HepG2 (cell line): ENCODE measurements around the gene RGS19. TPM values are rescaled to one million over a fixed set of nuclear protein-coding genes. Genes with fewer than 3 reads are reported as not detected.

Source experiments
- ARHGAP35 ChIP-seq: sonication (generic); formaldehyde crosslinking; IDR thresholded peaks from 2 replicates; pipeline ENCODE4 v1.9.0; 2022; ENCODE audit warnings: mild to moderate bottlenecking, inconsistent platforms, moderate library complexity, missing genetic modification reagents, borderline replicate concordance
- BHLHE40 ChIP-seq: IDR thresholded peaks from 2 replicates; pipeline ENCODE4 v1.6.1; 2011; ENCODE audit warnings: low read length, improper control_type of control experiment
- CENPT ChIP-seq: sonication (generic); formaldehyde crosslinking; IDR thresholded peaks from 2 replicates; pipeline ENCODE4 v1.8.0; 2022; ENCODE audit warnings: low read depth, mild to moderate bottlenecking, moderate library complexity, missing genetic modification reagents
- EP300 ChIP-seq, 3 experiments: sonication (generic) in 1 of 3; formaldehyde crosslinking in 1 of 3; IDR thresholded peaks; 2 replicates each; pipeline versions ENCODE4 v1.5.1 to v1.6.1; 2011 to 2020; ENCODE audit warnings: low read depth in 2 of 3, low read length in 2 of 3, borderline replicate concordance in 1 of 3, improper control_type of control experiment in 1 of 3, mild to moderate bottlenecking in 1 of 3, missing genetic modification reagents in 1 of 3, moderate library complexity in 1 of 3
- ERF ChIP-seq: IDR thresholded peaks from 2 replicates; pipeline ENCODE4 v1.6.1; 2018; ENCODE audit warnings: missing biosample characterization, missing genetic modification reagents
- HES4 ChIP-seq: sonication (generic); formaldehyde crosslinking; IDR thresholded peaks from 2 replicates; pipeline ENCODE4 v1.9.0; 2021; ENCODE audit warnings: mild to moderate bottlenecking, missing genetic modification reagents, borderline replicate concordance
- HOXA5 ChIP-seq: sonication (generic); formaldehyde crosslinking; IDR thresholded peaks from 2 replicates; pipeline ENCODE4 v1.4.0; 2020; ENCODE audit warnings: missing genetic modification reagents
- JUN ChIP-seq: sonication (generic); formaldehyde crosslinking; IDR thresholded peaks from 2 replicates; pipeline ENCODE4 v1.4.0; 2020; ENCODE audit warnings: mild to moderate bottlenecking, missing genetic modification reagents
- KAT8 ChIP-seq: IDR thresholded peaks from 2 replicates; pipeline ENCODE4 v1.6.1; 2016; ENCODE audit warnings: missing genetic modification reagents, missing compliant biosample characterization
- KLF13 ChIP-seq: sonication (generic); formaldehyde crosslinking; IDR thresholded peaks from 2 replicates; pipeline ENCODE4 v1.4.0; 2020; ENCODE audit warnings: mild to moderate bottlenecking, missing genetic modification reagents
- MAFK ChIP-seq, 2 experiments: IDR thresholded peaks in 1 of 2; conservative IDR thresholded peaks in 1 of 2; 2 replicates each; pipeline ENCODE4 v1.6.1; 2011; ENCODE audit warnings: improper control_type of control experiment in 2 of 2, low read length in 2 of 2
- NFKB2 ChIP-seq: sonication (generic); formaldehyde crosslinking; IDR thresholded peaks from 2 replicates; pipeline ENCODE4 v1.4.0; 2020; ENCODE audit warnings: missing genetic modification reagents, borderline replicate concordance
- NFKBIZ ChIP-seq: IDR thresholded peaks from 2 replicates; pipeline ENCODE4 v1.6.1; 2018; ENCODE audit warnings: missing genetic modification reagents, missing compliant biosample characterization
- PHF5A ChIP-seq: IDR thresholded peaks from one replicate; pipeline ENCODE4 v1.6.1; 2018; ENCODE audit warnings: low read depth, missing genetic modification reagents; ENCODE audit not compliant: unreplicated experiment
- SMYD3 ChIP-seq: sonication (generic); formaldehyde crosslinking; IDR thresholded peaks from 2 replicates; pipeline ENCODE4 v1.8.1; 2023; ENCODE audit warnings: mild to moderate bottlenecking, missing genetic modification reagents
- TGIF2 ChIP-seq: IDR thresholded peaks from 2 replicates; pipeline ENCODE4 v1.6.1; 2016; ENCODE audit warnings: control low read depth, missing compliant biosample characterization
- ZC3H13 ChIP-seq: sonication (generic); formaldehyde crosslinking; IDR thresholded peaks from 2 replicates; pipeline ENCODE4 v1.8.1; 2023; ENCODE audit warnings: mild to moderate bottlenecking, missing genetic modification reagents, moderate library complexity
- ZFP1 ChIP-seq: IDR thresholded peaks from 2 replicates; pipeline ENCODE4 v1.6.1; 2016
- ZFX ChIP-seq: sonication (generic); formaldehyde crosslinking; IDR thresholded peaks from 2 replicates; pipeline ENCODE4 v1.4.0; 2020; ENCODE audit warnings: mild to moderate bottlenecking, low read depth, missing genetic modification reagents, moderate library complexity
- ZNF292 ChIP-seq: sonication (generic); formaldehyde crosslinking; IDR thresholded peaks from 2 replicates; pipeline ENCODE4 v1.8.1; 2022; ENCODE audit warnings: mild to moderate bottlenecking, low read depth, missing genetic modification reagents, borderline replicate concordance
- ZNF570 ChIP-seq: sonication (generic); formaldehyde crosslinking; IDR thresholded peaks from 2 replicates; pipeline ENCODE4 v1.4.0; 2020; ENCODE audit warnings: mild to moderate bottlenecking, missing genetic modification reagents, borderline replicate concordance
- ZNF629 ChIP-seq: sonication (generic); formaldehyde crosslinking; conservative IDR thresholded peaks from 2 replicates; pipeline ENCODE4 v1.5.0; 2020; ENCODE audit warnings: missing genetic modification reagents
- ZNF776 ChIP-seq: sonication (generic); formaldehyde crosslinking; IDR thresholded peaks from 2 replicates; pipeline ENCODE4 v1.4.0; 2020; ENCODE audit warnings: mild to moderate bottlenecking, missing genetic modification reagents
- ZNF792 ChIP-seq: IDR thresholded peaks from 2 replicates; pipeline ENCODE4 v1.6.1; 2016
- ZSCAN25 ChIP-seq: sonication (generic); formaldehyde crosslinking; IDR thresholded peaks from 2 replicates; pipeline ENCODE4 v1.8.0; 2022; ENCODE audit warnings: mild to moderate bottlenecking, missing genetic modification reagents
- polyA plus RNA-seq, 8 experiments: library from polyadenylated mRNA; depleted of rRNA in 3 of 8; stranded (reverse) in 7 of 8; unstranded in 1 of 8; fragments of >200 nt; fragmentation: Illumina TruSeq in 4 of 8; extraction: Trizol in 4 of 8; gene quantifications; 2 replicates each; pipeline versions ENCODE4 v1.2.1 to v1.2.3, GENCODE V29; 2011 to 2016; ENCODE audit warnings: low read depth in 4 of 8, missing spikeins in 1 of 8, mixed read lengths in 1 of 8; ENCODE audit not compliant: insufficient read depth in 1 of 8
- total RNA-seq, 5 experiments: library from RNA; depleted of rRNA; stranded (reverse); fragments of >200 nt; fragmentation: Illumina TruSeq; extraction: Trizol; gene quantifications; 2 replicates each; pipeline ENCODE4 v1.2.3, GENCODE V29; 2016; ENCODE audit warnings: low read depth in 1 of 5
- TF ChIP-seq, protein P1 (sequence below): sonication (generic); formaldehyde crosslinking; IDR thresholded peaks from 2 replicates; pipeline ENCODE4 v1.4.0; 2020; ENCODE audit warnings: missing genetic modification reagents
- TF ChIP-seq, protein P2 (sequence below): sonication (generic); formaldehyde crosslinking; IDR thresholded peaks from 2 replicates; pipeline ENCODE4 v1.4.0; 2020; ENCODE audit warnings: mild to moderate bottlenecking, missing genetic modification reagents
- TF ChIP-seq, protein P3 (sequence below): IDR thresholded peaks from 2 replicates; pipeline ENCODE4 v1.6.1; 2016; ENCODE audit warnings: mild to moderate bottlenecking, missing biosample characterization, missing genetic modification reagents
- TF ChIP-seq, protein P4 (sequence below): sonication (generic); formaldehyde crosslinking; conservative IDR thresholded peaks from 2 replicates; pipeline ENCODE4 v1.4.0; 2020; ENCODE audit warnings: missing genetic modification reagents
- TF ChIP-seq, protein P5 (sequence below): IDR thresholded peaks from 2 replicates; pipeline ENCODE4 v1.6.1; 2018; ENCODE audit warnings: missing genetic modification reagents, mild to moderate bottlenecking, missing compliant biosample characterization

RGS19 gene
- total and polyA plus RNA-seq, 2 of the 13 experiments (the other 11 are each of a cell fraction or from before 2014, with no cell fraction given): 10.7 to 11.9 TPM

DNA sequence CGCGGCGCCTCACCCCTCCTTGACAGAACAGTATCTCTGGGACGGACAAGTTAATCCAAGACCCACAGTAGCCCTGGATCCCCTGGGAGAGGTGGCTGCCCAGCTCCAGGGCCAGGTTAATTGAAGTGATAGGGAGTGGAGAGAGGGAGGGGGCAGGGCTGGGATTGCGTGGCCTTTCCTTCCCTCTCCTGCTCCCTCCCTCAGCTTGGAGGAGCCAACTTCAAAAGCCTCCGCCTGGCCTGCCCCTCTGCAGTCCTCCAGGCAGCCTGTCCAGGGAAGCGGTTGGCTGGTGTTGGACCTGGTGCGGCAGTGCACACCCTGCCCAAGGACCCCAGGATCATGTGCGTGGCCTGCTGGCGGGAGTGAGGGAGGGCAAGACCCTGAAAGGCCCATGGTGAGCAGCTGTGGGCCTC lies 43.4 kb downstream of the RGS19 start, which contains the start of gene C20orf204 (continued):
- TF ChIP-seq HES4 (CRISPR knock-in tag) (no peak), KAT8 (CRISPR knock-in tag) (peak; percentile 75; the same call in 1 of the 2 replicates), MAFK (conservative IDR thresholded peaks at IDR 0.05 in 1 of 2, IDR thresholded peaks at IDR 0.05 in 1 of 2; ENCODE audit: low read length in 2 of 2) (no peak), CENPT (peak; percentile 64; the same call in 1 of the 2 replicates), JUN (peak; percentile 61), ZNF776 (no peak; the same call in none of the 2 replicates), ZFX (CRISPR knock-in tag) (peak; percentile 96), ZFP1 (CRISPR knock-in tag) (no peak; the same call in 1 of the 2 replicates), ZNF570 (CRISPR knock-in tag) (no peak; the same call in 1 of the 2 replicates), TGIF2 (CRISPR knock-in tag) (peak; percentile 46; the same call in 1 of the 2 replicates), EP300 (IDR thresholded peaks at IDR 0.05; ENCODE audit: low read depth in 2 of 2, low read length in 2 of 2) (peak; percentile 15 to 48; a peak in 1 of 4 replicates), EP300 (CRISPR knock-in tag; IDR thresholded peaks at IDR 0.05; ENCODE audit: borderline replicate concordance) (peak; percentile 74), ZNF792 (CRISPR knock-in tag) (peak; percentile 88), ARHGAP35 (CRISPR knock-in tag) (no peak; the same call in 1 of the 2 replicates), NFKB2 (CRISPR knock-in tag) (peak; percentile 75; the same call in 1 of the 2 replicates), ZC3H13 (CRISPR knock-in tag) (peak; percentile 100), SMYD3 (no peak), KLF13 (CRISPR knock-in tag) (no peak), ZSCAN25 (CRISPR knock-in tag) (peak; percentile 93), NFKBIZ (CRISPR knock-in tag) (peak; percentile 46; the same call in 1 of the 2 replicates), ERF (peak; percentile 62), ZNF292 (CRISPR knock-in tag) (no peak), ZNF629 (CRISPR knock-in tag) (no peak), PHF5A (peak; percentile 86), BHLHE40 (no peak), HOXA5 (CRISPR knock-in tag) (peak; percentile 88)
- TF ChIP-seq, protein P1, sequence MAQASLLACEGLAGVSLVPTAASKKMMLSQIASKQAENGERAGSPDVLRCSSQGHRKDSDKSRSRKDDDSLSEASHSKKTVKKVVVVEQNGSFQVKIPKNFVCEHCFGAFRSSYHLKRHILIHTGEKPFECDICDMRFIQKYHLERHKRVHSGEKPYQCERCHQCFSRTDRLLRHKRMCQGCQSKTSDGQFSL: no peak; the same call in 1 of the 2 replicates
- TF ChIP-seq, protein P2, sequence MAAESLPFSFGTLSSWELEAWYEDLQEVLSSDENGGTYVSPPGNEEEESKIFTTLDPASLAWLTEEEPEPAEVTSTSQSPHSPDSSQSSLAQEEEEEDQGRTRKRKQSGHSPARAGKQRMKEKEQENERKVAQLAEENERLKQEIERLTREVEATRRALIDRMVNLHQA: no peak
- TF ChIP-seq, protein P3, sequence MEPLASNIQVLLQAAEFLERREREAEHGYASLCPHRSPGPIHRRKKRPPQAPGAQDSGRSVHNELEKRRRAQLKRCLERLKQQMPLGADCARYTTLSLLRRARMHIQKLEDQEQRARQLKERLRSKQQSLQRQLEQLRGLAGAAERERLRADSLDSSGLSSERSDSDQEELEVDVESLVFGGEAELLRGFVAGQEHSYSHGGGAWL: no peak; the same call in 1 of the 2 replicates
- TF ChIP-seq, protein P4, sequence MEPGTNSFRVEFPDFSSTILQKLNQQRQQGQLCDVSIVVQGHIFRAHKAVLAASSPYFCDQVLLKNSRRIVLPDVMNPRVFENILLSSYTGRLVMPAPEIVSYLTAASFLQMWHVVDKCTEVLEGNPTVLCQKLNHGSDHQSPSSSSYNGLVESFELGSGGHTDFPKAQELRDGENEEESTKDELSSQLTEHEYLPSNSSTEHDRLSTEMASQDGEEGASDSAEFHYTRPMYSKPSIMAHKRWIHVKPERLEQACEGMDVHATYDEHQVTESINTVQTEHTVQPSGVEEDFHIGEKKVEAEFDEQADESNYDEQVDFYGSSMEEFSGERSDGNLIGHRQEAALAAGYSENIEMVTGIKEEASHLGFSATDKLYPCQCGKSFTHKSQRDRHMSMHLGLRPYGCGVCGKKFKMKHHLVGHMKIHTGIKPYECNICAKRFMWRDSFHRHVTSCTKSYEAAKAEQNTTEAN (CRISPR knock-in tag): 0 out of 2 replicates have a peak, but pooled peaks have one; percentile 22
- TF ChIP-seq, protein P5, sequence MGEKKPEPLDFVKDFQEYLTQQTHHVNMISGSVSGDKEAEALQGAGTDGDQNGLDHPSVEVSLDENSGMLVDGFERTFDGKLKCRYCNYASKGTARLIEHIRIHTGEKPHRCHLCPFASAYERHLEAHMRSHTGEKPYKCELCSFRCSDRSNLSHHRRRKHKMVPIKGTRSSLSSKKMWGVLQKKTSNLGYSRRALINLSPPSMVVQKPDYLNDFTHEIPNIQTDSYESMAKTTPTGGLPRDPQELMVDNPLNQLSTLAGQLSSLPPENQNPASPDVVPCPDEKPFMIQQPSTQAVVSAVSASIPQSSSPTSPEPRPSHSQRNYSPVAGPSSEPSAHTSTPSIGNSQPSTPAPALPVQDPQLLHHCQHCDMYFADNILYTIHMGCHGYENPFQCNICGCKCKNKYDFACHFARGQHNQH (CRISPR knock-in tag): peak; percentile 94
